HG03354 (cell line): Measurements from ENCODE around the gene CNN3.
A peak's percentile ranks its signal among the peaks of the same experiment; 100 is the strongest.

Experiments
- ATAC-seq: cut with Tn5 transposase; IDR thresholded peaks from one replicate; pipeline ENCODE4 v1.9.1; 2021; ENCODE audit warnings: mild to moderate bottlenecking; ENCODE audit not compliant: unreplicated experiment, poor library complexity, severe bottlenecking

CNN3 gene

DNA sequence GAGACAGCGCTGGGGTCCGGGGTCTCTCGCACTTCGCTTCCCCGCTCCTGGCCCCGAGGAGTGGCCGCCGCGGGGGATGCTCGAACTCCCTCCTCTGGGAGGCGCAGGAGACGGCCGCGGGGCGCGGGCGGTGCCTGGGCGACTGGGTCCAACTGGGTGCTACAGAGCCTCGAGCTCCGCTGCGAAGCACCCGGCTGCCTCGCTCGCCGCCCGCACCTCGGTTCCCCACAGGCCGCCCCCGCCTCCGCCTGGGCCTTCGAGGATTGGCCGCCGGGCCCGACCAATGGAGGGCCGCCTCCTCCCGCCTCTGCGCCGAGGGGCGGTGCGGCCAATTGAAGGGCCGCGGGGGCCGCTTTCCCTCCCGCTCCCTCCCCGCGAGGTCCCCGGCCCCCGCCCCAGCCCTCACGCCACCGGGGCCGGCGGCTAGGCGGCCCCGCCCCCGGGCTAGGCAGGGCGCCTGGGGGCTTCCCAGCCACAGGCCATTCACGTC lies at the start of gene CNN3:
Gene CNN3, minus strand, starts transcription at position 196 of the 490 bp plus-strand sequence. CDS start 216 bp downstream, outside the sequence.
- ATAC-seq = peak; percentile 86

DNA sequence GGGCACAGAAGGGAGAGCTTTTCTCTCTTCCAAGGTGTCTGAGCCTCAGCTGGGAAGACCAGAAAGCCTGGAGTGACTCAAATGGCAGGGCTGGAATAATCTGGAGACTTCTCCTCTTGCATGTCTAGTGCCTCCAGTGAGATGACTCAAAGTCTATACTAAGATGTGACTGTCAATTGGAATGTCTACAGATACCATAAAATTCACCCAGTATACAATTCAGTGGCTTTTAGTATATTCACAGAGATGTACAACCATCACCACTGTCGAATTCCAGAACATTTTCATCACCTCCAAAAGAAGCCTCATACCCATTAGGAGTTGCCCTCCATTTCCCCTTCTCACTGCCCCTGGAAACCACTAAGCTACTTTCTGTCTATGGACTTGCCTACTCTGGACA lies 47.9 kb upstream of the CNN3 start:
- ATAC-seq = no peak

DNA sequence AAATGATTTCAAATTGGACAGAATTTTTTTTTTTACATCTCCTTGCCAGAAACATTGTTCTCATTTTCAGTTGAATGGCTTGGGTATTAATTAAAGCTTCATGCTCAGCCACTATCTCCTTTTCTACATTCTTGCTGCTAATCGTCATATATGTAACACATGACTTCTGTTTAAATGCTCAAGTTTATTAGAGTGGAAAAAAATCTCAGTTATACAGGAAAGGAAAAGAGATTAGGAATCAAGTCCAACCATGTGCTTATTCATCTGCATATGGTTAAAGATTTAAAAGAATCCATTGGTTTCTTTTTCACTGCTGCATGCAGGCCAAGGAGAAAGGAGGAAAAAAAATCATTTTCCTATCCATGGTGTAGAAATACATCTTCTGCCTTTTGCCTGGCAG lies 47.3 kb upstream of the CNN3 start:
- no peak for ATAC-seq

DNA sequence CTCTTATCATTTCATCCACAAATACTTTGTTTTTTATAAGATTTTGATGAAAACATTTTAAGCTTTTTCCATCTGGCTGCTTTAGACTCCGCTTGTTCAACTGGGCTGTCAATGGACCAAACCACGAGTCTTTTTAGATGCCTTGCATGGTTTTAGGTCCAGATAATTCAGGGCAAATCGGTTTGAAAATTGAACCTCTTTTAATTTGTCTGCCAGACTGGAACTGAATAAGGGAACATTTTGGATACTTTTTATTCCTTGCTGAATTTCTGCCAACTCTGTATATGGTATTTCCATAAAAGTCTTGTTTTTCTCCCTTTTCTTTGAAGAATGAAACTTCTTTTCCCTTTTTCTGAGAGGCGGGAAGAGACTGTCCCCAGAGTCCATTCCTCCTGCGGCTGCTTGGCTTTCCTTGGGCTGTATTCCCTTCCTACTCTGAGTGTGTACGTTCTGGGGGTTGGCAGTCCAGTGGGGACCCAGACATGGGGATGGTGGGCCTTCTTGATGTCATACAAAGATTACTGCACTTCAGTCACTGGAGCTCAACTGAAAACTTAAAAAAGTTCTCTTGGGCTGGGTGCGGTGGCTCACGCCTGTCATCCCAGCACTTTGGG lies 46.5 kb upstream of the CNN3 start:
- no peak for ATAC-seq

DNA sequence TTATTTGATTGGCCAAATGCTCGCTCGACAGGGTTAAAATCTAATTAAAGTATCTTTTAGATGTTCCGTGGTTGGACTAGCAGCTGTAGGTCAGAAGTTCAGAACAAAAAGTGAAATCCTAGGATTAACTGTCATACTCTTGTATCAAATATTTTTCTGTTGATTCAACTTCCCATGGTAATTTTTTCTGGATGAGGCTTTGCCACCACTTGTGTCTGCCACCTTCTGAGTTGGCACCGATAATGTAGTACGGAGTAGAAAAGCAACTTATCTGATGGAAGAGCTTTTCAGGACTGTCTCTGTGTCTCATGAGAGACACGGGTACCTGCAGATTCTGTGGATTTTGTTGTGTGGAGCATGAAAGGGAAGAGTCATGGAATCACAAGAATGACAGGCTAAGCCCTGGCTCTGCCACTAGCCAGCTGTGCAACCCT lies 44.6 kb upstream of the CNN3 start:
- ATAC-seq = no peak

DNA sequence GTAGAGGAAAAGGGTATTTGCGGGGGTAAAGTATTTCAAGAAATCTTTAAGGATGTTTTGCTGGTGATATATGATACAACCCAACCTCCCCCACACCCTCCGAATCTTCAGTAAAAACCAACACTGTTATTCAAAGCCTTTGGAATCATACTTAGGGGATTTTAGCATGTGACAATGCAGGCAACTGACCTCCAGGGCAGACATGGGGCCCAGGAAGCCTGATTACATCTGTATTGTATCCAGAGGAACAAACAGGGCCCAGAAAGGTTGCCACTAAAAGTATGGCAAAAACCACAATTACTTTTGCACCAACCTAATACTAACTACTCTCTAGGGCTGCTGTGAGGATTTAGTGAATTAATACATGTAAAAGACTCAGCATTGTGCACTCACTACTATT lies 43.9 kb upstream of the CNN3 start:
- no peak for ATAC-seq

DNA sequence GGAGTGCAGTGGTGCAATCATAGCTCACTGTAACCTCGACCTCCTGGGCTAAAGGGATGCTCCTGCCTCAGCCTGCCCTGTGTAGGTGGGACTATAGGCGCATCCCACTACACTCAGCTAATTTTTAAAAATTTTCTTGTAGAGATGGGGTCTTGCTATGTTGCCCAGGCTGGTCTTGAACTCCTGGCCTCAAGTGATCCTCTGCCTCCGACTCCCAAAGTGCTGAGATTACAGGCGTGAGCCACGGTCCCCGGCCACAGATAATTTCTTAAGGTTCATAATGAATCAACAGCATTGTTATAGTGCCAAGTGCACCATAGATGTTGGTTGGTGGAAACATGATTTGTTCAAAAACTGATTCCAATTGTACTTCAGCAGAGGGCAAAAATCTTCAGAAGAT lies 42.2 kb upstream of the CNN3 start:
- no peak for ATAC-seq

DNA sequence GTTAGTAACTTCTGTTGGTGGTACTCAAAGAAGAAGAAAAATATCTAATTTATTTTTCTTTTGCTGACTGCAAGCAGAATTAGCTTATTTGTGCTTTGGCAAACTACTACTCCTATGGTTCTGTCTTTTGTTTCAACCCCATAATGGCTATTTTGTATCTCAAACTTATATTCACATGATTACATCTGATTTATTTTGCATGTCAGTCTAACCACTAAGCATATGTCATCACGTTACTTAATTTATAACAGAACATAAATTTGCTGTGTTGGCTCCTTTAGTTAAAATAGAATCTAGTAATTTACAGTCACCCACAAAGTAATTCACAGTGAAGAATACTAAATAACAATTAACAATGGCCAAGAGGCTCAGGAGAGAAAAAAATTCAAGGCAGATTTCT lies 39.1 kb upstream of the CNN3 start:
- no peak for ATAC-seq

DNA sequence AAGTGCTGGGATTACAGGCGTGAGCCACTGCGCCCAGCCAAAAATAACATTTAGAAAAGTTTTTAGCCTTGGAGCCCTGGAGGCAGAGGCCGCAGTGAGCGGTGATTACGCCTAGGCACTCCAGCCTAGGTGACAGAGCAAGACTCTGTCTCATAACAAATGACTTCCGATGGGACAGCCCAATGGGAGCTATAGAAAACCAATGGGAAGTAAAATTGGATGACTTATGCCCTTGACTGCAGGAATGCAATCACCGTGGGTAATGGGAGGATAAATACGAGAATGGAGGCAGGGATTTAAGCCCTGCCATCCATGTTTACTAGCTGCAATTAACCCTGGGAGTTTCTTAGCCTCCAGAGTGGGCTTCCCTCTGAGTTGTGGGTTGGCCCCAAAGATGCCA lies 37.0 kb upstream of the CNN3 start:
- no peak for ATAC-seq

DNA sequence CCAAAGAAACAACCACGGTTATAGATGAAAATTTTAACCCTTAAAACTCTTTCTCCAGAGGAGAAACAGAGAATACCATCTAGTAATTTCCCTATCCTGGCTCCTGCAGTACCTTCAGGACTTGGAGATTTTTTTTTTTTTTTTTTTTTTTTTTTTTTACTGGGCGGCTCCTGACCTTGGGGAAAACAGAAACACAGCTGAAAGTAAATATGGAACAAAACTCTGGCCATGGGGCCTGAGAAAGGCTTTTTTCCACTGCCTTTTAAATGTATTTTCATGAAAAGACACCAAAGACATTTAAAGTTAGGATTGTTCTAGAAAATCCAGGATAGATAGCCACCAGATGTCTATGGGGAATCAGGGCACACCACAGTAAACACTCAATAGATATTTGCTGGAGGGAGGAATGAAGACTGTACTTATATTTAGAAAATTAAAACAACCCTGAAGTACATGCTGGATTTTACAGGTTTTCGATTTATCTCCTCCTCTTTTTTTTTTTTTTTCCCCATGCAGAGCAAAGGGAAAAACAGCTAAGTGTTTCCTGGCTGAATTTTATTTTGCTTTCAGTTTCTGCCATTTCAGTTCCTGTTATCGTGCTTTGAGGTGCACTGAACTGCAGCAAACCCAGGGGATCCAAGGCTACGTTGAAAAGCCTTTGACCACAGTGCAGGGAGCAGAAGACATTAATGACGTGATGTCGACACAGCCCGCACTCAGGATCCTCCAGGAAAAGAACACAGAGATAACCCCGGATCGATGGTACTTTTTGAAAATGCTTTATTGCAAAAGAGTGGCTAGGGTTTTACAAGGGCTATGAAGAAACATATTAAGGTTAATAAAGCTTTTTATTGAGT lies 35.7 kb upstream of the CNN3 start:
- peak; percentile 96 for ATAC-seq

DNA sequence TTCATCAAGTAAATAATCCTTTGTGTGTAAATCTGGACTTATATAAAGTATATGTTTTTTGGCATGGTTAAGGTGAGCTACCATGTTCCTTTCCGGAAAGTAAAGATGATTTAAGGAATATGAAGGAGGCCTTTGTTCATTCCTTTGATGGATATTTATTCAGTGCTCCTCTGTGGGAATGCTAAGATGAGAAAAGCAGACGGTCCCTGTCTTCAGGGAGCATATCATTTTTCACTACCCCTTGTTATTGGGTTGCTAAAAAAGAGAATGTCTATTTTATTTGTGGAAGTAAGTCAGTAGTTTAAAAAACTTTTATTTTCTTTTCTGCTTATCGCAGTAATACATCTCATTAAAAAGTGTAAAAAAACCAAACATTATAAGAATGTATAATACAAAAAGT lies 35.1 kb upstream of the CNN3 start:
- ATAC-seq = no peak

DNA sequence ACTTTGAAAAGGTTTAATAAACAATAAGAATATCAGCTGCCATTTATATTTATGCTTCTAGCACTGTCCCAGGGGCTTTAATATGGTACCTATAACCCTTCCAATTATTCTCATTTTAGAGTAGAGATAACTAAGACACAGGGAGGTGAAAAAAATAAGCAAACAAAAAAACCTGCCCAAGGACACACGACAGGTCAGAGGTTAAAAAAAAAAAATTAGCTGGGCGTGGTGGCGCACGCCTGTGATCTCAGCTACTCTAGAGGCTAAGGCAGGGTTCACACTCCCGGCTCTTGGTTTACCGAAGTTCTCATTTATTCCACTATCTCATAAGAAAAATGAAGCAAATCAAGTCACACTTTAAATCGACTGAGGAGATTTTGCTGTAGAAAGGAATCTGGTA lies 34.7 kb upstream of the CNN3 start:
- ATAC-seq = no peak

DNA sequence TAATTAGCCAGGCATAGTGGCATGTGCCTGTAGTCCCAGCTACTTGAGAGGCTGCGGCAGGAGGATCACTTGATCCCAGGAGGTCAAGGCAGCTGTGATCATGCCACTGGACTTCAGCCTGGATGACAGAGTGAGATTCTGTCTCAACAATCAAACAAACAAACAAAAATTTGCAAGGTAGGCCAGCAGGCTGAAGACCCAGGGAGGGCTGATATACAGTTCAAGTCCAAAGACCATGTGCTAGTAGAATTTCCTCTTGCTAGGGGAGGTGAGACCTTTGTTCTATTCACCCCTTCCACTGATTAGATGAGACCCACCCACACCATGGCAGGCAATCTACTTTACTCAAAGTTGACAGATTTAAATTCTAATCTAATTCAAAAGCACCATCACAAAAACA lies 31.2 kb upstream of the CNN3 start:
- ATAC-seq = no peak

DNA sequence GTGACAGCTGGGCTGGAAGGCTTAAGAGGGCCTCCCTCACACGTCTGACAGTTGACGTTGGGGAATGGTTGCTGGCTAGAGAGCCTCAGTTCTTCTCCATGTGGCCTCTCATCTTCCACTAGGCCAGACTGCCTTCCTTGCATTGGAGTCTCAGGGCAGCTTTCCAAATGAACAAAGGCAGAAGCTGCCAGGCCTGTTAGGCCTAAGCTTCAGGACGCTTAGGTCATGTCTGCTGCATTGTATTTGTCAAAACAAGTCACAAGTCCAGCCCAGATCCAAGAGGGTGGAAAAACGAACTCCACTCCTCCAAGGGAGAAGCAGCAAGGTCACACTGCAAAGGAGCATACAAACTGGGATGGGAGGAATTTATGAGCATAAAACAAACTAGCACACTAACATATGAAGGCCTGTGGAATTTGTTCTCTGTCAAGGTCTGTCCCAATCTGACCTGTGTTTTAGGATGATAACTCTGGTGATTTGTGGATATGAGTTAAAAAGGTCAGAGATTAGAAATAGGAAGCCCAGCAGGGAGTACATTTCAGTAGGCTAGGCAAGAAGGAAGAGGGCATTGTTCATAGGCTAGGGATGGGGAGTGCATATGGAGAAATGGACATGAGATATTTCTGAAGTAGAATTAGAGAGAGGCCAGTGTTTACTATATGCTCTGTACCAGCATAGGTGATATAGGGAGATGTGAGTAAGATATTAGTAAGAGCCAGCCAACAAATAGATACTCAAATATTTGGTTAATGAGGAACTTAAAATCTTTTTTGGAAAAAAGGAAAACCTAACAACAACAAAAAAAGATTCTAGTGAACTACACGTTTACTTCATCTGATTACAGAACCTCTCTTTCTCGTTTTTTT lies 29.1 kb upstream of the CNN3 start:
- no peak for ATAC-seq

DNA sequence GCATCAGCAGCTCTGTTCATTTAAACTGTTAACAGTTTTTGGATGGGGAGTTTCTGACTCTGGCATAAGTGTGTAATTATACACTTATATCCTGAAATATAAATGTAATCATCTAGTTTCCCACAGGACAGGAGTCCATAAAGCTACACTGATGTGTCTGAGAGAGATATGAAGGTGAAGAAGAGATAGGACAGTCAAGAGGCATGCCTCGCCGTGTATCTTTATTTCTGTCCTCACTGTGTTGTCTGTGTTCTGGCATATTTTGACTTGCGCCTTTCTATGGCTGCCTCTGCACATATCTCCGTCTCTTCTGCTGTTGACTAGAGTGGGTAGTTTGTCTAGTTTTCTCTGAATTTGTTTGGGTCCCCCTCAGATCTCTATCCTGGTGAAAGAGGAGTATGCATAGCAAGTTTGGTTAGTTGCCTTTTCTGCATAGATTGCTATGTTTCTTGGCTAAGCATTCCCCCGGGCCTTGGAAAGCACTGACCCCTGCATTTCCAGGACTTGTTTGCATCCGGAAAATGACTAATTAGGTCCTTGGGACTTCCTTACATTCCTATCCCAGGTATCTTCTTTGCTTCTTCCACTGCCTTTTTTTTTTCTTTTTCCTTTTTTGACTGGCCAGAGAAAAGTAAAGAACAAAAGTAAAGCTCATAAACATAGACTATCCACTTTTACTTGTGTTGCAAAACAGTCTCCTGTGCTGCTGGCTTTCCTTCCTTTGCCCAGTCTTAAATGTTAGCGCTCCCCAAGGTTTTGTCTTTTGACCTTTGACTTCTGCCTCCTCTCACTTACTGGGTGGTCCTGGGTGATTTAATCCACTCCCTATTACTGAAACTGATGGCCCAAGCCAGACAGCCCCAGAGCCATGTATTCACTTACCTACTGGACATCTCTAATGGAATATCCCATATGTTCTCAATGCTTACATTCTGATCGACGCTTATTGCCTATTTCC lies 27.6 kb upstream of the CNN3 start:
- no peak for ATAC-seq

DNA sequence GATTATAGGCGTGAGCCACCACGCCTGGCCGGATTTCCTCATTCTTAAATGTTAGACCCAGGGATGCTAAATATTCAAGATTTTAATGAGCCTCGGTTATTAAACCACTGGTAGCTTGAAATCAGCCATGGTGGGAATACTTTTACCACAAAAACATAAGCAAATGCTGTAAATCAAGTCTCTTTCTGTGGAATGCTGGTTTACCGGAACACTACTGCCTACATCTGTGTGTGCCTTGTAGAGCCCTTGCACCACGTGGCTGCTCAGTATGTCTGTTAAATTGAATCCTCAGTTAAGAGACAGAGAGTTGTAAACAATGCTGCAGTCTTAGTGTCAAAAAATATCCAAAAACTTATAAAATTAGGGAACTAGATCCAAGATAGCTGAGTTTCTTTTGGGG lies 26.8 kb upstream of the CNN3 start:
- no peak for ATAC-seq

DNA sequence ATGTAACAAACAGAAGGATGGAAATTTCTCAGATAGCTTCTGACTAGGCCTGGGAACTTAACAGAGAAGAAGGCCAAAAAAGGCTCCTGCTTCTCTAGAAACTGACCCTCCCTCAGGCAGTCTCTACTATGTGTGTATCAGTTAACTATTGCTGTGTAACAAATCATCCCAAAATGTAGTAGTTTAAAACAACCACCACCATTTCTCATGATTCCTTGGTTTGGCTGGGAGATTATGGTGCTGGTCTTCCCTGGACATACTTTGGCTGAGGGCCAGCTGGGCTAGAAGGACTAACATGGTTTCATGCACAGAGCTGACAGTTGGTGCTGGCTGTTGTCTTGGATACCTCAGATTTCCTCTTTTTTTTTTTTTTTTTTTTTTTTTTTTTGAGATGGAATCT lies 26.2 kb upstream of the CNN3 start:
- ATAC-seq = no peak

DNA sequence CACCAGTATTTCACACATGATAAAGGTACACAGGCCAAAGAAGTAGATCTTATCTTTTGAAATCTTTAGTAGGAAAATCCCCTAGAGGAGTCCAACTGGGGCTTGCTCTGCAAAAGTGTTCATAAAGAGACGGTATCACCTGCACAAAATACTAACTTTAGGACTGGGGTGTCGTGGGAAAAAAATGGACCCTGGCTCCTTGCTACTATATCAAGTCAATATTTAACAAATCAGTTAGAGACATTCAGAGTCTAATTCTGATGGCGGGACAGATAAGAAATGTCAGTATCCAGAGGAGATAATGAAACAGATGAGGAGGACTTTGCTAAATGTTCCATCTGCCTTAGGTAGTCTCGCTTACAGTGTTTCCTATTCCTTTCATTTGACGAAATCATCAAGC lies 25.6 kb upstream of the CNN3 start:
- ATAC-seq = no peak

DNA sequence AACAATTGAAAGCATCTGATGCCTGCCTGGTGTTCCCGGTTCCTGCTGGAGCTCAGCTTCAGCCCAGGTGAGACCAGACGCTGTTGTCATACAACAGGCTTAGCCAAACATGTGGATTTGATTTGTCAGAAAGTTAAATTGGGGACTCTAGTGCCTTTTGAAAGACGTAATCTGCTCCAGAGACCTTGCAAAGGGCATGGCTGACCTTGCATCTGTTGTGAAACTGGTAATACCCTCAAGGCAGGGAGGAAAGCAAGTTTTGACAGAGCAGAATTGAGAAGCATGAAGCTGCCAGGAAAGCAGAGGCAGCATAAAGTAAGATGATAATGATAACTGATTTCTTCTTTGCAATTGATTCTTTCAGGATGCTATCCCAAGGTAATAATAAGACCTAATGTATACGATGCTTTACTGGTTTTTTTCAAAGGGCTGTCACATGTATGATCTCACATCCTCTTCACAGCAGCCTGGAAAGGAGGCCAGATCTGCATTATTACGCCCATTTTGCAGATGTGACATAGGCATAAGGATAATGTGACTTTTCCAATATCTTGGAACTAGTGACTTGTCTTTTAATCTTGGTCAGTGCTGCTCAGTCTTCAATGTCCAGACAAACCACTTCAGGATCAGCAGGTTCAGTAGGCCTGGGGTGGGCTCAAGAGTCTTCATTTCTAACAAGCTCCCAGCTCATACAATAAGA lies 24.7 kb upstream of the CNN3 start:
- ATAC-seq = no peak
